K562 (cell line): ENCODE data around the gene LMTK2. TPM values are rescaled to one million over a fixed set of nuclear protein-coding genes. Genes with fewer than 3 reads are reported as not detected.

Experiments
- CCNT2 ChIP-seq: IDR thresholded peaks from 2 replicates; pipeline ENCODE4 v1.6.1; 2011; ENCODE audit warnings: borderline replicate concordance, low read depth, mild to moderate bottlenecking, moderate library complexity, mixed read lengths, low read length; ENCODE audit not compliant: insufficient read length; ENCODE audit errors: extremely low read depth
- DNMT1 ChIP-seq: fragments of 450-650 bp; IDR thresholded peaks from 2 replicates; pipeline ENCODE4 v1.6.1; 2016; ENCODE audit warnings: antibody characterized with exemption, mild to moderate bottlenecking
- KAT7 ChIP-seq: sonication (generic); formaldehyde crosslinking; IDR thresholded peaks from 2 replicates; pipeline ENCODE4 v1.8.0; 2022; ENCODE audit warnings: missing genetic modification reagents, mild to moderate bottlenecking, borderline replicate concordance
- PCBP1 ChIP-seq: fragments of 200-400 bp; formaldehyde crosslinking; IDR thresholded peaks from 2 replicates; pipeline ENCODE4 v1.6.1; 2018; ENCODE audit warnings: mild to moderate bottlenecking, low read depth, low read length; ENCODE audit not compliant: poor library complexity, severe bottlenecking
- PHF21A ChIP-seq: fragments of 450-650 bp; IDR thresholded peaks from 2 replicates; pipeline ENCODE4 v1.6.1; 2017; ENCODE audit warnings: low read depth, borderline replicate concordance
- POLR2B ChIP-seq: fragments of 450-650 bp; IDR thresholded peaks from 2 replicates; pipeline ENCODE4 v1.6.1; 2018; ENCODE audit warnings: low read depth; ENCODE audit not compliant: partially characterized antibody
- RAD21 ChIP-seq, 2 experiments: fragments of 250-450 bp in 1 of 2; fragments of 450-650 bp in 1 of 2; sonication (Bioruptor Pico) in 1 of 2; formaldehyde crosslinking in 1 of 2; IDR thresholded peaks in 1 of 2; conservative IDR thresholded peaks in 1 of 2; 2 replicates each; pipeline versions ENCODE4 v1.4.0 to v1.8.0; 2020 to 2022; ENCODE audit warnings: mild to moderate bottlenecking in 2 of 2, moderate library complexity in 1 of 2
- RFX1 ChIP-seq: fragments of 450-650 bp; IDR thresholded peaks from 2 replicates; pipeline ENCODE4 v1.6.1; 2016; ENCODE audit warnings: mild to moderate bottlenecking, moderate library complexity
- SIN3A ChIP-seq, 2 experiments: fragments of 150-350 bp in 1 of 2; IDR thresholded peaks; 2 replicates each; pipeline ENCODE4 v1.6.1; 2011 to 2016; ENCODE audit warnings: borderline replicate concordance in 2 of 2, low read depth in 2 of 2, low read length in 2 of 2, mild to moderate bottlenecking in 2 of 2, moderate library complexity in 2 of 2; ENCODE audit not compliant: control insufficient read depth in 1 of 2
- SRSF3 ChIP-seq: fragments of 200-400 bp; formaldehyde crosslinking; IDR thresholded peaks from 2 replicates; pipeline ENCODE4 v1.6.1; 2016; ENCODE audit warnings: mild to moderate bottlenecking, low read length, moderate library complexity; ENCODE audit not compliant: insufficient read depth
- ZNF184 ChIP-seq: sonication (generic); formaldehyde crosslinking; IDR thresholded peaks from 2 replicates; pipeline ENCODE4 v1.5.0; 2020; ENCODE audit warnings: missing genetic modification reagents
- ZNF77 ChIP-seq: fragments of 250-450 bp; sonication (Bioruptor Pico); IDR thresholded peaks from 2 replicates; pipeline ENCODE4 v1.5.0; 2020
- polyA plus RNA-seq, 8 experiments: library from polyadenylated mRNA; depleted of rRNA in 4 of 8; stranded (reverse) in 5 of 8; unstranded in 3 of 8; fragments of >200 nt; fragmentation: Nextera tagmentation in 2 of 8; fragmentation: Illumina TruSeq in 1 of 8; extraction: Ambion mirVana in 2 of 8; extraction: Trizol in 1 of 8; gene quantifications; 2 replicates each; pipeline versions ENCODE4 v1.2.1 to v1.2.3, GENCODE V29; 2011 to 2014; ENCODE audit warnings: inconsistent platforms in 1 of 8, missing spikeins in 1 of 8
- total RNA-seq, 7 experiments: library from RNA; depleted of rRNA in 6 of 7; stranded (reverse); fragments of >200 nt in 6 of 7; fragmentation: Illumina TruSeq in 2 of 7; extraction: Trizol in 2 of 7; gene quantifications; 2 replicates each; pipeline versions ENCODE4 v1.2.1 to v1.2.3, GENCODE V29; 2011 to 2021; ENCODE audit warnings: low replicate concordance in 1 of 7
- TF ChIP-seq, protein P1 (sequence below): sonication (generic); formaldehyde crosslinking; IDR thresholded peaks from 2 replicates; pipeline ENCODE4 v1.8.0; 2023; ENCODE audit warnings: missing genetic modification reagents, mild to moderate bottlenecking, borderline replicate concordance
- TF ChIP-seq, protein P2 (sequence below): fragments of 250-450 bp; sonication (Bioruptor Pico); IDR thresholded peaks from 2 replicates; pipeline ENCODE4 v1.8.0; 2021; ENCODE audit warnings: borderline replicate concordance, mild to moderate bottlenecking, moderate library complexity; ENCODE audit not compliant: poor library complexity, severe bottlenecking
- TF ChIP-seq, protein P3 (sequence below): fragments of 250-450 bp; sonication (Bioruptor Pico); IDR thresholded peaks from 2 replicates; pipeline ENCODE4 v1.9.0; 2021; ENCODE audit warnings: mild to moderate bottlenecking
- TF ChIP-seq, protein P4 (sequence below): IDR thresholded peaks from 2 replicates; pipeline ENCODE4 v1.6.1; 2016; ENCODE audit warnings: missing genetic modification characterization, missing compliant biosample characterization
- TF ChIP-seq, protein P5 (sequence below): fragments of 250-450 bp; sonication (Bioruptor Pico); IDR thresholded peaks from 2 replicates; pipeline ENCODE4 v1.4.0; 2020; ENCODE audit warnings: mild to moderate bottlenecking

Gene LMTK2
- total and polyA plus RNA-seq, 9 of the 15 experiments (the other 6 are each of a cell fraction or from before 2014, with no cell fraction given), result 0.78 to 16.4 (median 6.3) TPM

DNA sequence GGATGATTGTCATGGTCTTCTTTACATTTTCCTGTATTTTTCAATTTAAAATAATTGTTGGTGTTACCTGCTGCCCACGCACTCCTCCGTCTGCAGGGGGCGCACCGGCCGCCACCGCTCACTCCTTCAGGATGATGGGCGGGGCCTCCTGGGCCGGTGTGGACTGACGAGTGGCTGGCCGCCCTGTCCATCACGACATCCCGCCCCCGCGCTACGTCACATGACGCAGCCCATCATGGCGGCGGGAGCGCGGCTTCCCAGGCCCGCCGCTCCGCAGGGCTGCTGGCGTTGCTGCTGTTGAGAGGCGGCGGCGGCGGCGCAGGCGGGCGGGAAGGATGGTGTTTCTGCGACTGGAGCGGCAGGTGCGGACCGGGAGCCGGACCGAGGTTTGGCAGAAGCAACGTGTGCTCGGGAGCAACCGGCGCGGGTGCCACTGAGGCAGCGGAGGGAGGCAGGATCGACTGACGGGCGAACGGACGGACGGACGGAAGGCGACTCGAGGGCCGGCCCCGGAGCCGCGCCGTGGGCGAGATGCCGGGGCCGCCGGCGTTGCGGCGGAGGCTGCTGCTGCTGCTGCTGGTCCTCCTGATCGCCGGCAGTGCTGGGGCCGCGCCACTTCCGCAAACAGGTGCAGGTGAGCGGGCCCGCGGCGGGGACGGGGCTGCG is at the start of gene LMTK2 (continued):
- TF ChIP-seq ZNF77 (CRISPR knock-in tag) (no peak), ZNF184 (CRISPR knock-in tag) (no peak), SIN3A (IDR thresholded peaks at IDR 0.05; ENCODE audit: borderline replicate concordance in 2 of 2, control insufficient read depth in 1 of 2, low read depth in 2 of 2, low read length in 2 of 2) (peak; percentile 74 to 75; a peak in 2 of 4 replicates), RAD21 (CRISPR knock-in tag; conservative IDR thresholded peaks at IDR 0.05 in 1 of 2, IDR thresholded peaks at IDR 0.05 in 1 of 2) (peak; percentile 76 to 79), PCBP1 (no peak), RFX1 (no peak), CCNT2 (peak; percentile 60), KAT7 (CRISPR knock-in tag) (peak; percentile 89; the same call in 1 of the 2 replicates), POLR2B (peak; percentile 95), PHF21A (peak; percentile 73; the same call in 1 of the 2 replicates), SRSF3 (no peak), DNMT1 (no peak)
- TF ChIP-seq, protein P1, sequence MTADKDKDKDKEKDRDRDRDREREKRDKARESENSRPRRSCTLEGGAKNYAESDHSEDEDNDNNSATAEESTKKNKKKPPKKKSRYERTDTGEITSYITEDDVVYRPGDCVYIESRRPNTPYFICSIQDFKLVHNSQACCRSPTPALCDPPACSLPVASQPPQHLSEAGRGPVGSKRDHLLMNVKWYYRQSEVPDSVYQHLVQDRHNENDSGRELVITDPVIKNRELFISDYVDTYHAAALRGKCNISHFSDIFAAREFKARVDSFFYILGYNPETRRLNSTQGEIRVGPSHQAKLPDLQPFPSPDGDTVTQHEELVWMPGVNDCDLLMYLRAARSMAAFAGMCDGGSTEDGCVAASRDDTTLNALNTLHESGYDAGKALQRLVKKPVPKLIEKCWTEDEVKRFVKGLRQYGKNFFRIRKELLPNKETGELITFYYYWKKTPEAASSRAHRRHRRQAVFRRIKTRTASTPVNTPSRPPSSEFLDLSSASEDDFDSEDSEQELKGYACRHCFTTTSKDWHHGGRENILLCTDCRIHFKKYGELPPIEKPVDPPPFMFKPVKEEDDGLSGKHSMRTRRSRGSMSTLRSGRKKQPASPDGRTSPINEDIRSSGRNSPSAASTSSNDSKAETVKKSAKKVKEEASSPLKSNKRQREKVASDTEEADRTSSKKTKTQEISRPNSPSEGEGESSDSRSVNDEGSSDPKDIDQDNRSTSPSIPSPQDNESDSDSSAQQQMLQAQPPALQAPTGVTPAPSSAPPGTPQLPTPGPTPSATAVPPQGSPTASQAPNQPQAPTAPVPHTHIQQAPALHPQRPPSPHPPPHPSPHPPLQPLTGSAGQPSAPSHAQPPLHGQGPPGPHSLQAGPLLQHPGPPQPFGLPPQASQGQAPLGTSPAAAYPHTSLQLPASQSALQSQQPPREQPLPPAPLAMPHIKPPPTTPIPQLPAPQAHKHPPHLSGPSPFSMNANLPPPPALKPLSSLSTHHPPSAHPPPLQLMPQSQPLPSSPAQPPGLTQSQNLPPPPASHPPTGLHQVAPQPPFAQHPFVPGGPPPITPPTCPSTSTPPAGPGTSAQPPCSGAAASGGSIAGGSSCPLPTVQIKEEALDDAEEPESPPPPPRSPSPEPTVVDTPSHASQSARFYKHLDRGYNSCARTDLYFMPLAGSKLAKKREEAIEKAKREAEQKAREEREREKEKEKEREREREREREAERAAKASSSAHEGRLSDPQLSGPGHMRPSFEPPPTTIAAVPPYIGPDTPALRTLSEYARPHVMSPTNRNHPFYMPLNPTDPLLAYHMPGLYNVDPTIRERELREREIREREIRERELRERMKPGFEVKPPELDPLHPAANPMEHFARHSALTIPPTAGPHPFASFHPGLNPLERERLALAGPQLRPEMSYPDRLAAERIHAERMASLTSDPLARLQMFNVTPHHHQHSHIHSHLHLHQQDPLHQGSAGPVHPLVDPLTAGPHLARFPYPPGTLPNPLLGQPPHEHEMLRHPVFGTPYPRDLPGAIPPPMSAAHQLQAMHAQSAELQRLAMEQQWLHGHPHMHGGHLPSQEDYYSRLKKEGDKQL (CRISPR knock-in tag), result no peak
- TF ChIP-seq, protein P2, sequence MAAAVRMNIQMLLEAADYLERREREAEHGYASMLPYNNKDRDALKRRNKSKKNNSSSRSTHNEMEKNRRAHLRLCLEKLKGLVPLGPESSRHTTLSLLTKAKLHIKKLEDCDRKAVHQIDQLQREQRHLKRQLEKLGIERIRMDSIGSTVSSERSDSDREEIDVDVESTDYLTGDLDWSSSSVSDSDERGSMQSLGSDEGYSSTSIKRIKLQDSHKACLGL (CRISPR knock-in tag), result no peak
- TF ChIP-seq, protein P3, sequence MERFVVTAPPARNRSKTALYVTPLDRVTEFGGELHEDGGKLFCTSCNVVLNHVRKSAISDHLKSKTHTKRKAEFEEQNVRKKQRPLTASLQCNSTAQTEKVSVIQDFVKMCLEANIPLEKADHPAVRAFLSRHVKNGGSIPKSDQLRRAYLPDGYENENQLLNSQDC (CRISPR knock-in tag), result no peak
- TF ChIP-seq, protein P4, sequence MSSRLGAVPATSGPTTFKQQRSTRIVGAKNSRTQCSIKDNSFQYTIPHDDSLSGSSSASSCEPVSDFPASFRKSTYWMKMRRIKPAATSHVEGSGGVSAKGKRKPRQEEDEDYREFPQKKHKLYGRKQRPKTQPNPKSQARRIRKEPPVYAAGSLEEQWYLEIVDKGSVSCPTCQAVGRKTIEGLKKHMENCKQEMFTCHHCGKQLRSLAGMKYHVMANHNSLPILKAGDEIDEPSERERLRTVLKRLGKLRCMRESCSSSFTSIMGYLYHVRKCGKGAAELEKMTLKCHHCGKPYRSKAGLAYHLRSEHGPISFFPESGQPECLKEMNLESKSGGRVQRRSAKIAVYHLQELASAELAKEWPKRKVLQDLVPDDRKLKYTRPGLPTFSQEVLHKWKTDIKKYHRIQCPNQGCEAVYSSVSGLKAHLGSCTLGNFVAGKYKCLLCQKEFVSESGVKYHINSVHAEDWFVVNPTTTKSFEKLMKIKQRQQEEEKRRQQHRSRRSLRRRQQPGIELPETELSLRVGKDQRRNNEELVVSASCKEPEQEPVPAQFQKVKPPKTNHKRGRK (tag), result no peak
- TF ChIP-seq, protein P5, sequence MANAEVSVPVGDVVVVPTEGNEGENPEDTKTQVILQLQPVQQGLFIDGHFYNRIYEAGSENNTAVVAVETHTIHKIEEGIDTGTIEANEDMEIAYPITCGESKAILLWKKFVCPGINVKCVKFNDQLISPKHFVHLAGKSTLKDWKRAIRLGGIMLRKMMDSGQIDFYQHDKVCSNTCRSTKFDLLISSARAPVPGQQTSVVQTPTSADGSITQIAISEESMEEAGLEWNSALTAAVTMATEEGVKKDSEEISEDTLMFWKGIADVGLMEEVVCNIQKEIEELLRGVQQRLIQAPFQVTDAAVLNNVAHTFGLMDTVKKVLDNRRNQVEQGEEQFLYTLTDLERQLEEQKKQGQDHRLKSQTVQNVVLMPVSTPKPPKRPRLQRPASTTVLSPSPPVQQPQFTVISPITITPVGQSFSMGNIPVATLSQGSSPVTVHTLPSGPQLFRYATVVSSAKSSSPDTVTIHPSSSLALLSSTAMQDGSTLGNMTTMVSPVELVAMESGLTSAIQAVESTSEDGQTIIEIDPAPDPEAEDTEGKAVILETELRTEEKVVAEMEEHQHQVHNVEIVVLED (CRISPR knock-in tag), result peak; percentile 88
